ENCODE results near the gene SAMD4A. TPM values are rescaled to one million over a fixed set of nuclear protein-coding genes. Genes with fewer than 3 reads are reported as not detected.

SAMD4A gene
- total and polyA plus RNA-seq, 8 donors: 2.5 to 67.4 (median 15.9) TPM

DNA sequence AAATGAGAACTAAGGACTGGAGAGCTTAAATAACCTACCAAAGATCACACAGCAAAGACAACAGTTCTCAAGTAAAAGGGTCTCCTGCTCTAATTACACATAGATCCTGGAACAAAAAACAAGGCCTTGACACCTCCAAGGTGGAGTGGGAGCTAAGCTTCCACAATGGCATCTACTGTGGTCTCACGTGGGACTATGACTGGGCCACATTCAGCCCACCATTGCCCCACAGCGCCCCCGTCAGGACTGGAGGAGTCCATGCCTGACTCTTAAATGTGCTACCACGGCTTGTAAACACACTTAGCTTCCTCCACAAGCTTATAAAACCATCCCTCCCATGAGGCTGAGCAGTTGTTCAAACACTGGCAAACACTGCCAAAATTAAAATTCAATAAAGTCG, 247.1 kb downstream of the SAMD4A start:
- H3K4me1 ChIP-seq: peaks cover 0 to 4% (median 0%) of the 10 kb centered on the region in 4 donors
- intact Hi-C loops (cut with DNase I; ENCODE audit: low total_unique reads): no loop called here
- H3K27ac ChIP-seq: no peak overlapping the region
- no peaks in the 10 kb centered on the region for H3K9me3 ChIP-seq
- TF ChIP-seq POLR2AphosphoS5 (IDR thresholded peaks at IDR 0.05): no peak
- TF ChIP-seq POLR2A (IDR thresholded peaks at IDR 0.05): no peak
- TF ChIP-seq CTCF (IDR thresholded peaks at IDR 0.05): no peak
- TF ChIP-seq EP300 (IDR thresholded peaks at IDR 0.05): no peak
- DNase-seq: no peak
- H3K27me3 ChIP-seq: no peaks in the 10 kb centered on the region
- H3K36me3 ChIP-seq: no peaks in the 10 kb centered on the region
- no peak overlapping the region for H3K4me3 ChIP-seq
- 61 to 76% (median 65%) methylated on average over 4 to 5 of the region's 5 CpGs for WGBS, 5 donors

- H3K9me3 ChIP-seq: no peaks in the 10 kb centered on the region
- DNase-seq: peak in 1 of 2 donors; percentile 42
- H3K36me3 ChIP-seq: no peaks in the 10 kb centered on the region
- WGBS, 5 donors: 79 to 84% (median 80%) methylated on average over 12 of the region's 12 CpGs
- no peak overlapping the region for H3K27ac ChIP-seq
- no peak overlapping the region for H3K4me3 ChIP-seq
- TF ChIP-seq CTCF (IDR thresholded peaks at IDR 0.05) (no peak), POLR2A (IDR thresholded peaks at IDR 0.05) (no peak)
- intact Hi-C loops (cut with DNase I; ENCODE audit: low total_unique reads): no loop called here
- peaks cover 0 to 4% (median 0%) of the 10 kb centered on the region in 4 donors for H3K4me1 ChIP-seq
- no peaks in the 10 kb centered on the region for H3K27me3 ChIP-seq
These were observed 248.1 kb downstream of the SAMD4A start for GRCh38 chr14:54815016-54815415.

GRCh38 chr14:54815515-54815914, 248.6 kb downstream of the SAMD4A start:
- Histone ChIP-seq H3K36me3 (no peaks in the 10 kb centered on the region), H3K4me3 (no peak overlapping the region)
- TF ChIP-seq POLR2AphosphoS5 (IDR thresholded peaks at IDR 0.05) (no peak), POLR2A (IDR thresholded peaks at IDR 0.05) (no peak)

DNA sequence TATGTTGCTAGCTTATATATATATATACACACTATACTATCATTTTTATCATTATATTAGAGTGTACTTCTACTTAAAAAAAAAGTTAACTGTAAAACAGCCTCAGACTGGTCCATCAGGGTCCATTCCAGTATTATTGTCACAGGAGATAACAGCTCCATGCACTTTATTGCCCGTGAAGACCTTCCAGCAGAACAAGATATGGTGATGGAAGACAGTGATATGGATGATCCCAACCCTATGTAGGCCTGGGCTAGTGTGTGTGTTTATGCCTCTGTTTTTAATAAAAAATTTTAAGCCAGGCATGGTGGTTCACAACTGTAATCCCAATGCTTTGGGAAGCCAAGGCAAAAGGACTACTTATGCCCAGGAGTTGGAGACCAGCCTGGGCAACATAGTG, 249.5 kb downstream of the SAMD4A start:
- no peaks in the 10 kb centered on the region for H3K36me3 ChIP-seq
- no peak overlapping the region for H3K4me3 ChIP-seq
- H3K9me3 ChIP-seq: no peaks in the 10 kb centered on the region
- no peak overlapping the region for H3K27ac ChIP-seq
- WGBS, 5 donors: 75 to 94% (median 84%) methylated on average over 1 of the region's 1 CpG
- no peak for DNase-seq
- intact Hi-C loops (cut with DNase I; ENCODE audit: low total_unique reads): no loop called here
- TF ChIP-seq CTCF (IDR thresholded peaks at IDR 0.05) (no peak), POLR2A (IDR thresholded peaks at IDR 0.05) (no peak), POLR2AphosphoS5 (IDR thresholded peaks at IDR 0.05) (no peak), EP300 (IDR thresholded peaks at IDR 0.05) (no peak)
- H3K4me1 ChIP-seq: peaks cover 0 to 4% (median 0%) of the 10 kb centered on the region in 4 donors
- H3K27me3 ChIP-seq: no peaks in the 10 kb centered on the region

More at GRCh38 chr14:54815515-54815914, 248.6 kb downstream of the SAMD4A start:
- H3K4me1 ChIP-seq: peaks cover 0 to 4% (median 0%) of the 10 kb centered on the region in 4 donors
- DNase-seq: no peak
- H3K27me3 ChIP-seq: no peaks in the 10 kb centered on the region
- no peaks in the 10 kb centered on the region for H3K9me3 ChIP-seq
- no peak overlapping the region for H3K27ac ChIP-seq
- WGBS, 5 donors: 84 to 91% (median 87%) methylated on average over 6 of the region's 6 CpGs
- intact Hi-C loops (cut with DNase I; ENCODE audit: low total_unique reads): no loop called here

GRCh38 chr14:54817506-54817905, 250.6 kb downstream of the SAMD4A start:
- TF ChIP-seq EP300 (IDR thresholded peaks at IDR 0.05): no peak
- no peak for TF ChIP-seq POLR2AphosphoS5 (IDR thresholded peaks at IDR 0.05)
- TF ChIP-seq CTCF (IDR thresholded peaks at IDR 0.05): no peak
- TF ChIP-seq POLR2A (IDR thresholded peaks at IDR 0.05): no peak
- no peaks in the 10 kb centered on the region for H3K9me3 ChIP-seq
- H3K27me3 ChIP-seq: no peaks in the 10 kb centered on the region
- intact Hi-C loops (cut with DNase I; ENCODE audit: low total_unique reads): no loop called here
- no peaks in the 10 kb centered on the region for H3K36me3 ChIP-seq
- WGBS, 5 donors: 92 to 100% (median 97%) methylated on average over 5 of the region's 5 CpGs
- H3K27ac ChIP-seq: no peak overlapping the region
- DNase-seq: no peak
- peaks cover 0 to 4% (median 0%) of the 10 kb centered on the region in 4 donors for H3K4me1 ChIP-seq
- no peak overlapping the region for H3K4me3 ChIP-seq

All from stomach (tissue), 9 donors.